ENCODE measurements around the gene WBP1.

Gene WBP1

DNA sequence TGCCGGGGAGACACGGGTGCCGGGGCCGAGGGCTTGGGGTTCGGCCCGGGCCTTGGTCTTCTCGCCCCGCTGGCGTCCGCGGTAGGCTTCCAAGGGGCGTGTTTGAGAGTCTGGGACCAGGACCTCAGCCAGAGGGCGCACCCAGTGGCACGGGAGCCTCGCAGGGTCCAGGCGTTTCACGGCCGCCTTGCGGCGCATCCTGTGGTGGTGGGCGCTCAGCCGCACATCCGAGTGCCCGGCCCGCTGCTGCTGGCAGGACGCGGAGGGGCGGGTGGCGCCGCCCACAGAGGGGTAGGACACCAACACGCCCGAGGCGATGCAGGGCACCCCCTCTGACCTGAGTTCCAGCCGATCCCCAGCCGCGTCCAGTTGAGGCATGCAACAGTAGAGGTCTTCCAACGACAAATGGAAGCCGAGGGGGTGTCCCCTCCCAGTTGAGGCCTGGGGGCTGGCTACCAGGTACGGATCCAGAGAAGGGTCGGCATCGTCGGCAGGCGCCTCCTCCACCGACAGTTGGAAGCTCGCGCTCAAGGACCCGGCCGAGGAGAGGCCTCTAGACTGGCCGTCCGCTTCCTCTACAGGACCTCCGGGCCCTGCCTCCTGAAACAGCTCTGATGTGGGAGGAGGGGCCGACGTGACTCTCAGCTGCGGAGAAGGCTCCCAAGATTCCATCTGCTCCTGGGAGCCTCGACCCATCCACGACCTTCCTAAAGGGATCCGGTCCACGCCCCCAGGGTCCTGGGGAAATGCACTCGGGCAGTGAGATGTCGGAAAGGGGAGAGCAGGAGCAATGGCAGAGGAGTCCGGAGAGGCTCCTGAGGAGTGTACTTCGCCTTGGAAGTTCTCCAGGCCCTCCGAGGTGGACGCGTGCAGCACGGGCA is 43.1 kb upstream of the WBP1 start:
- Histone ChIP-seq H2AFZ (ENCODE audit: low read length) (no peak overlapping the region), H3K4me1 (ENCODE audit: control insufficient read depth in 2 of 2, insufficient read depth in 1 of 2, low read depth in 1 of 2, low read length in 2 of 2) (peaks cover 0 to 2% of the 10 kb centered on the region in 2 donors), H3K23ac (ENCODE audit: low read depth, low read length, poor library complexity) (no peak overlapping the region), H3K4me2 (ENCODE audit: insufficient read depth, low read length, poor library complexity, severe bottlenecking) (no peak overlapping the region), H4K91ac (ENCODE audit: low read depth, low read length, poor library complexity) (no peak overlapping the region), H3K14ac (ENCODE audit: low read length) (no peak overlapping the region), H3K18ac (ENCODE audit: low read length) (no peak overlapping the region), H3K27me3 (ENCODE audit: control insufficient read depth in 3 of 3, insufficient read depth in 3 of 3, low read depth in 1 of 3, low read length in 3 of 3) (no peaks in the 10 kb centered on the region), H2BK15ac (ENCODE audit: low read length) (peak overlapping the region; percentile 9), H3K36me3 (replicated peaks in 1 of 2; ENCODE audit: control insufficient read depth in 2 of 2, insufficient read depth in 2 of 2, low read length in 2 of 2) (no peaks in the 10 kb centered on the region), H2BK5ac (ENCODE audit: low read length) (no peak overlapping the region), H3K4me3 (ENCODE audit: low read length in 2 of 2) (no peak overlapping the region), H2BK12ac (ENCODE audit: low read length) (no peak overlapping the region), H4K8ac (ENCODE audit: low read depth, low read length) (peak overlapping the region; percentile 54), H3K9me3 (replicated peaks in 1 of 2; ENCODE audit: control insufficient read depth in 2 of 2, insufficient read depth in 1 of 2, low read depth in 1 of 2, low read length in 2 of 2) (peaks cover 0 to 3% of the 10 kb centered on the region in 2 donors), H3K79me1 (ENCODE audit: low read depth, low read length) (no peaks in the 10 kb centered on the region), H3K27ac (replicated peaks; ENCODE audit: low read length) (no peak overlapping the region), H2BK120ac (ENCODE audit: low read depth, low read length) (peak overlapping the region; percentile 53), H2AK5ac (ENCODE audit: low read depth, low read length) (peak overlapping the region; percentile 60), H3K9ac (ENCODE audit: low read depth, low read length, poor library complexity) (peak overlapping the region; percentile 56), H3K4ac (ENCODE audit: low read length) (no peak overlapping the region)
- WGBS, 2 donors (ENCODE audit: extremely low coverage in 2 of 2, insufficient read length in 2 of 2, insufficient replicate concordance in 1 of 2) = no CpG with 5 or more reads among the region's 66 CpGs
- no peak for DNase-seq (ENCODE audit: low spot score)

- peak overlapping the region; percentile 54 for H4K8ac ChIP-seq (ENCODE audit: low read depth, low read length)
- DNase-seq (ENCODE audit: low spot score) = no peak
- no peak overlapping the region for H3K27ac ChIP-seq (replicated peaks; ENCODE audit: low read length)
- H3K4me3 ChIP-seq (ENCODE audit: low read length in 2 of 2) = no peak overlapping the region
- H2AK5ac ChIP-seq (ENCODE audit: low read depth, low read length) = peak overlapping the region; percentile 60
- WGBS, 2 donors (ENCODE audit: extremely low coverage in 2 of 2, insufficient read length in 2 of 2, insufficient replicate concordance in 1 of 2) = no CpG with 5 or more reads among the region's 35 CpGs
- H3K27me3 ChIP-seq (ENCODE audit: control insufficient read depth in 3 of 3, insufficient read depth in 3 of 3, low read depth in 1 of 3, low read length in 3 of 3) = no peaks in the 10 kb centered on the region
- H3K4me1 ChIP-seq (ENCODE audit: control insufficient read depth in 2 of 2, insufficient read depth in 1 of 2, low read depth in 1 of 2, low read length in 2 of 2) = peaks cover 0 to 2% of the 10 kb centered on the region in 2 donors
- no peak overlapping the region for H3K4ac ChIP-seq (ENCODE audit: low read length)
- no peak overlapping the region for H2BK12ac ChIP-seq (ENCODE audit: low read length)
- H3K23ac ChIP-seq (ENCODE audit: low read depth, low read length, poor library complexity) = no peak overlapping the region
- no peak overlapping the region for H3K14ac ChIP-seq (ENCODE audit: low read length)
- no peak overlapping the region for H2AFZ ChIP-seq (ENCODE audit: low read length)
- H4K91ac ChIP-seq (ENCODE audit: low read depth, low read length, poor library complexity) = no peak overlapping the region
- H3K79me1 ChIP-seq (ENCODE audit: low read depth, low read length) = no peaks in the 10 kb centered on the region
- H3K18ac ChIP-seq (ENCODE audit: low read length) = no peak overlapping the region
- peak overlapping the region; percentile 9 for H2BK15ac ChIP-seq (ENCODE audit: low read length)
- H3K36me3 ChIP-seq (replicated peaks in 1 of 2; ENCODE audit: control insufficient read depth in 2 of 2, insufficient read depth in 2 of 2, low read length in 2 of 2) = no peaks in the 10 kb centered on the region
- H3K9ac ChIP-seq (ENCODE audit: low read depth, low read length, poor library complexity) = no peak overlapping the region
- H2BK5ac ChIP-seq (ENCODE audit: low read length) = no peak overlapping the region
- peaks cover 0 to 3% of the 10 kb centered on the region in 2 donors for H3K9me3 ChIP-seq (replicated peaks in 1 of 2; ENCODE audit: control insufficient read depth in 2 of 2, insufficient read depth in 1 of 2, low read depth in 1 of 2, low read length in 2 of 2)
- H2BK120ac ChIP-seq (ENCODE audit: low read depth, low read length) = no peak overlapping the region
- no peak overlapping the region for H3K4me2 ChIP-seq (ENCODE audit: insufficient read depth, low read length, poor library complexity, severe bottlenecking)
Observed at GRCh38 chr2:74415762-74416395, 42.4 kb upstream of the WBP1 start.

DNA sequence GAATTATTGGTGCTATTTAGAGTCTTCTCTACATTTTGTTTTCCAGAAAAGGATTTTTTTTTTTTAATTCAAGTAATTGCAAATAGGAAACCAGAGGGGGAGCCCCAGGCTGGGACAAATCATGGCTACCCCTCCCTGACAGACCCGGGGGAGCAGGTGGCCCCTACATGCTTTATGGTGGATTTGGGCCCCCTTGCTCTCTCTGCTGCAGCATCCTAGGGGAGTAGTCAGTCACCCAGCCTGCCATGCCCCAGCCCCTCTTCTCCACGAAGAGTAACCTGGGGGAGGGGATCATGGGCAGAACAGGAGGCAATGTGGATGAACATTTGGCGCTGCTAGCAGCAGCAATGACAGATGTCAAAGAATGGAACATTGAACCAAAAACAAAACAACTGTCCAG is 41.5 kb upstream of the WBP1 start:
- no CpG with 5 or more reads among the region's 3 CpGs for WGBS, 2 donors (ENCODE audit: extremely low coverage in 2 of 2, insufficient read length in 2 of 2, insufficient replicate concordance in 1 of 2)
- Histone ChIP-seq H3K23ac (ENCODE audit: low read depth, low read length, poor library complexity) (no peak overlapping the region), H2AFZ (ENCODE audit: low read length) (no peak overlapping the region), H2AK5ac (ENCODE audit: low read depth, low read length) (no peak overlapping the region), H2BK120ac (ENCODE audit: low read depth, low read length) (no peak overlapping the region), H4K8ac (ENCODE audit: low read depth, low read length) (no peak overlapping the region), H3K4me2 (ENCODE audit: insufficient read depth, low read length, poor library complexity, severe bottlenecking) (no peak overlapping the region), H3K27ac (replicated peaks; ENCODE audit: low read length) (no peak overlapping the region), H3K27me3 (ENCODE audit: control insufficient read depth in 3 of 3, insufficient read depth in 3 of 3, low read depth in 1 of 3, low read length in 3 of 3) (no peaks in the 10 kb centered on the region), H2BK15ac (ENCODE audit: low read length) (no peak overlapping the region), H2BK12ac (ENCODE audit: low read length) (no peak overlapping the region), H3K4ac (ENCODE audit: low read length) (no peak overlapping the region), H3K36me3 (replicated peaks in 1 of 2; ENCODE audit: control insufficient read depth in 2 of 2, insufficient read depth in 2 of 2, low read length in 2 of 2) (no peaks in the 10 kb centered on the region), H3K79me1 (ENCODE audit: low read depth, low read length) (peaks cover 2% of the 10 kb centered on the region), H3K4me3 (ENCODE audit: low read length in 2 of 2) (no peak overlapping the region), H3K4me1 (ENCODE audit: control insufficient read depth in 2 of 2, insufficient read depth in 1 of 2, low read depth in 1 of 2, low read length in 2 of 2) (peaks cover 0 to 3% of the 10 kb centered on the region in 2 donors), H3K9me3 (replicated peaks in 1 of 2; ENCODE audit: control insufficient read depth in 2 of 2, insufficient read depth in 1 of 2, low read depth in 1 of 2, low read length in 2 of 2) (peaks cover 0 to 3% of the 10 kb centered on the region in 2 donors), H4K91ac (ENCODE audit: low read depth, low read length, poor library complexity) (no peak overlapping the region), H3K14ac (ENCODE audit: low read length) (no peak overlapping the region), H3K9ac (ENCODE audit: low read depth, low read length, poor library complexity) (no peak overlapping the region), H3K18ac (ENCODE audit: low read length) (no peak overlapping the region), H2BK5ac (ENCODE audit: low read length) (no peak overlapping the region)
- DNase-seq (ENCODE audit: low spot score) = no peak

GRCh38 chr2:74417197-74417596 is 41.0 kb upstream of the WBP1 start:
- Histone ChIP-seq H3K23ac (ENCODE audit: low read depth, low read length, poor library complexity) (no peak overlapping the region), H3K27me3 (ENCODE audit: control insufficient read depth in 3 of 3, insufficient read depth in 3 of 3, low read depth in 1 of 3, low read length in 3 of 3) (no peaks in the 10 kb centered on the region), H3K36me3 (replicated peaks in 1 of 2; ENCODE audit: control insufficient read depth in 2 of 2, insufficient read depth in 2 of 2, low read length in 2 of 2) (no peaks in the 10 kb centered on the region), H3K18ac (ENCODE audit: low read length) (no peak overlapping the region), H2BK120ac (ENCODE audit: low read depth, low read length) (no peak overlapping the region), H2BK12ac (ENCODE audit: low read length) (no peak overlapping the region), H3K79me1 (ENCODE audit: low read depth, low read length) (peaks cover 2% of the 10 kb centered on the region), H3K14ac (ENCODE audit: low read length) (no peak overlapping the region), H2BK15ac (ENCODE audit: low read length) (no peak overlapping the region), H3K27ac (replicated peaks; ENCODE audit: low read length) (no peak overlapping the region), H2AFZ (ENCODE audit: low read length) (no peak overlapping the region), H3K4me2 (ENCODE audit: insufficient read depth, low read length, poor library complexity, severe bottlenecking) (no peak overlapping the region), H2AK5ac (ENCODE audit: low read depth, low read length) (no peak overlapping the region), H3K4me3 (ENCODE audit: low read length in 2 of 2) (no peak overlapping the region), H3K9me3 (replicated peaks in 1 of 2; ENCODE audit: control insufficient read depth in 2 of 2, insufficient read depth in 1 of 2, low read depth in 1 of 2, low read length in 2 of 2) (peaks cover 0 to 3% of the 10 kb centered on the region in 2 donors), H3K9ac (ENCODE audit: low read depth, low read length, poor library complexity) (no peak overlapping the region), H3K4me1 (ENCODE audit: control insufficient read depth in 2 of 2, insufficient read depth in 1 of 2, low read depth in 1 of 2, low read length in 2 of 2) (peaks cover 0 to 5% of the 10 kb centered on the region in 2 donors), H3K4ac (ENCODE audit: low read length) (no peak overlapping the region), H4K91ac (ENCODE audit: low read depth, low read length, poor library complexity) (no peak overlapping the region), H2BK5ac (ENCODE audit: low read length) (no peak overlapping the region), H4K8ac (ENCODE audit: low read depth, low read length) (no peak overlapping the region)
- DNase-seq (ENCODE audit: low spot score) = no peak
- WGBS, 2 donors (ENCODE audit: extremely low coverage in 2 of 2, insufficient read length in 2 of 2, insufficient replicate concordance in 1 of 2) = no CpG with 5 or more reads among the region's 3 CpGs
